Endothelial cell of hepatic sinusoid (primary cell): ENCODE measurements around the gene ELF1.

Experiments
- in situ Hi-C: cut with HindIII; loops from 2 replicates; pipeline ENCODE4 v1.10.0; 2017; ENCODE audit warnings: low sequenced_read_pairs

Gene ELF1

GRCh38 chr13:41019011-41019487, at the start of gene ELF1:
TSS of gene ELF1 (minus strand) at chr13:41019316. CDS start at chr13:40982054, 37,262 bp downstream.
- in situ Hi-C loops, result no loop called here

- in situ Hi-C loops, result no loop called here
Observed at GRCh38 chr13:41065078-41065477, 46.0 kb upstream of the ELF1 start.

- in situ Hi-C loops, result no loop called here
Observed at GRCh38 chr13:41064493-41064892, 45.4 kb upstream of the ELF1 start.

DNA sequence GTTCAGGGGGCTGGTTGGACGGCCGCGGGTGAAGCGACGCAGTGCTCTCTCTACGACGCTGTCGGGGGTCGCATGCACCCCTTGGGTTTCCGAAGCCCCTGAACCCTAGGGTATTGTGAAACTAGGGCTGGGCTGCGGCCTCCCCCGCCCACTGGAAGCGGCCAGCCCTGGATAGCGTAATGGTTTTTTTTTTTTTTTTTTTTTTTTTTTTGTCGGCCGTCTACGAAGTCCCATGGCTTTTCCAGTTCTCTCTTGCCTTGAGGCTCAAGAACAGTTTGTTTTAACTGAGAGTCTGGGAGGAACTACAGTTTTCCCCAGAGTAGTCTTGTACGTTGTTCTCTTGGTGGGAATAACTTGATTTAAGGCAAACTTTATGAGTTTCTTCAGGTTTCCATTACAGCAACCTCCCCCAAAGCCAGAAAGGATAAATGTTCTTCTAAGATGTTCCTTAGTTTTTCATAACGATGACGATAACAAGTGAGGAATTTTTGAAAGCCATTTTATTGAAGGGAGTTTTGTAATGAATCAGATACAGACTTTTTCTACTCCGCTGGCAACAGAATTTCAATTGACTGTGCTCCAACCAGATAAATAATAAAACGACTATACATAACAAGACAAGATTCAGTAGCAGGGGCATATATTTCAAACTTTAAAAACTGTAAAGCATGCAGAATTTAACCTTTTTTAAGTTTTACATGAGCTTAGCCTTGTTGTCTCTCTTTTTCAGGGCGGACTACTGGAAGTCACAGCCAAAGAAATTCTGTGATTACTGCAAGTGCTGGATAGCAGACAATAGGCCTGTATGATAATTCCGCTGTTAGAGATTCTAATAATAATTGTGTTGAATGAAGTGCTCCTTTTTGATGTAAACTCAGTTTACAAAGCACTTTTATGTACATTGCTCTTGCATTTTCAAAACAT, 43.1 kb upstream of the ELF1 start:
- in situ Hi-C loops, result no loop called here

GRCh38 chr13:41061075-41061913, 42.2 kb upstream of the ELF1 start, which contains the start of gene WBP4:
TSS of gene WBP4 (plus strand) at chr13:41061509. CDS start at chr13:41061674, 165 bp downstream.
- in situ Hi-C loops, result no loop called here

- in situ Hi-C loops, result no loop called here
Observed at GRCh38 chr13:41060724-41061074, 41.6 kb upstream of the ELF1 start.

- in situ Hi-C loops, result no loop called here
Observed at GRCh38 chr13:41060082-41060723, 41.1 kb upstream of the ELF1 start.

DNA sequence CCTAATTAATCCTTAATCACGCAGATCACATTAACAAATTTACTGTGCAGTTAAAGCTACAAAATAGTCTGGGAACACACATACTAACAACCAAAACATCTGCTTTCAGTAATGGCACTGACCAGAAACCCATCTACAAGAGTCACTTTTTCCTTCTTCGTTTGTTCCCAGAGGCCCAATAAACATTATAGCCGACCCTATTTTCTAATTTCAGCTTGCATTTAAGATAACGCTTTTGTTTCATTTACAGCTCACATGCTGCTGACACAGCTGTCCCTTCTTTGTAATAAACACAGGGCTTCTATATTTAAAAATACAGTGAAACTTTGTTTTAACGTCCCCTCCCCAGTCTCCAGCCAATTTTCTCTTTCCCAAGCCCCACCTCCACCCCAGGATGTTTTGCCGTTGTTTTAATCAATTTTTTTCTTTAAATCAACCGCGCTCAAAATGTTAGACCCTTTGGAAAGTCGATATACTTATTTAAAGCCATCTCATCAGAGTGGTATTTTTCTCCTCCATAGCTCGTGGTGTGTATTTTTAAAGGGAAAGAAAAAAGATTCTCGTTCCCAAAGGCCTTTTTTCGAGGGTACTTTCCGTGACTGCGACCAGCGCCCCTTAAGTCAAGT, 40.5 kb upstream of the ELF1 start:
- in situ Hi-C loops, result no loop called here

DNA sequence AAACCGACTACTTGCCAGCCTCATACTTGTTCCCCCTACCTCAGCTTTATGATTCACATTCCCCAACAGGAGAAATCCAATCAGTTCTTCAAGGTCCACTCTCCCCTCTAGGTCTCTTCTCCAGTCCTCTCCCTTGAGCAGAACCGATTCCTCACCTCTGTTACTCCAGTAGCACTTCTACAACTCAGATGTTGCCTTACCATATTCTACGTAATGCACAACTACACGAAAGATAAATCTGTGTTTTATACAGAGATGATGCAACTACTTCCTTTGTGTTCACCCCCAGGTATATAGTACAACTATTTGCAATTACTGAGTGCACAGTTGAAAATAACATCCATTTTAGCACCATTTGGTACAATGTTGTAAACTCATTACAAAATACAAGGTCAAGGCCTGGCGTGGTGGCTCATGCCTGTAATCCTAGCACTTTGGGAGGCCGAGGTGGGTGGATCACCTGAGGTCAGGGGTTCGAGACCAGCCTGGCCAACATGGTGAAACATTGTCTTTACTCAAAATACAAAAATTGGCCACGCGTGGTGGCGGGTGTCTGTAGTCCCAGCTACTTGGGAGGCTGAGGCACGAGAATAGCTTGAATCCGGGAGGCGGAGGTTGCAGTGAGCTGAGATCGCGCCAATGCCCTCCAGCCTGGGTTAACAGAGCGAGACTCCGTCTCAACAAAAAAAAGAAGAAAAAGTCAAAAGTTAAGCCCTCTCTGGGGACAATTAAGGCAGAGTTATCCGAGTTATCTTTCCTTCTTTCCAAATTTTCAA, 39.4 kb upstream of the ELF1 start:
- in situ Hi-C loops, result no loop called here

- in situ Hi-C loops, result no loop called here
Observed at GRCh38 chr13:41056826-41057711, 38.0 kb upstream of the ELF1 start.

DNA sequence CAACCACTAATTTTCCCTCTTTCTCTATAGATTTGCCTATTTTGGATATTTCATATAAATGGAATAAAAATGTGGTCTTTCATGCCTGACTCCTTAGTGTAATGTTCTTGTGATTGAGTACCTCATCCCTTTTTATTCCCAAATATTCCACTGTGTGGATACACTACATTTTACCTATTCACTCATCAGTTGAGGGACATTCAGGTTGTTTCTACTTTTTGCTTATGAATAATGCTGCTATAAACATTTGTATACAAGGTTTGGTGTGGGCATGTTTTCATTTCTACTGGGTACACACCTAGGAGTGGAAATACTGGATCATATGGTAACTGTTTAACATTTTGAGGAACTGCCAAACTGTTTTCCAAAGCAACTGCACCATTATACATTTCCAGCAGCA, 37.1 kb upstream of the ELF1 start:
- in situ Hi-C loops, result no loop called here

DNA sequence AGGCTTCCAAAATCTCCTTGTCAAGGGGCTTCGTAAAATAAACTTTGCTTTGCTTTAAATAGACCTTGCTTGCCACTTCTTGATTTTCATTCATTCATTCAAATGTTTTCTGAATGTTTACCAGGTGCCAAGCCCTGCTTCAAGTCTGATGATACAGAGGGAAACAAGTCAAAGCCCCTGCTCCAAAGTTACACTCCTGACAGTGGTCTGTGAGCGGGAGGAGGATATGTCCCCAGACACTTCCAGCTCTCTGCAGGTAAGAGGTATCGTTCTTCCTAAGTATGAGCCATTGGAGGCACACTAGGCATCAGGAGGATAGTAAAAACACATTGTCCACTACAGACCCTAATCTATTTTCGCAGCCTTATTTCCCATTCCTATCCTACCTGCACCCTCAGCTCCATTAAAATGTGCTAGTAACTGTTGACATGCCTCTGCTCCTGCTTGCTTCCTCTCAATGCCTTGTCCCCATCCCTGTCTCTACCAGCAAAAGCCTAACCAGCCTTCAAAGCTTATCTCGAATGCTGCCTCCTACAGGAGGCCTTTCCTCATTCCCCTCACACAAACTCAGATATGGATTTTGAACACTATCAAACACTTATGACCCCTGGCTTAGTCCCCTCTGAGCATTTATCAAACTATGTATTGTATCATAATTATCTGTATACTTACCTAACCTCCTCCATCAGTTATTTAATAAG, 36.0 kb upstream of the ELF1 start:
- in situ Hi-C loops, result no loop called here

- in situ Hi-C loops, result no loop called here
Observed at GRCh38 chr13:41054212-41054877, 35.2 kb upstream of the ELF1 start.

DNA sequence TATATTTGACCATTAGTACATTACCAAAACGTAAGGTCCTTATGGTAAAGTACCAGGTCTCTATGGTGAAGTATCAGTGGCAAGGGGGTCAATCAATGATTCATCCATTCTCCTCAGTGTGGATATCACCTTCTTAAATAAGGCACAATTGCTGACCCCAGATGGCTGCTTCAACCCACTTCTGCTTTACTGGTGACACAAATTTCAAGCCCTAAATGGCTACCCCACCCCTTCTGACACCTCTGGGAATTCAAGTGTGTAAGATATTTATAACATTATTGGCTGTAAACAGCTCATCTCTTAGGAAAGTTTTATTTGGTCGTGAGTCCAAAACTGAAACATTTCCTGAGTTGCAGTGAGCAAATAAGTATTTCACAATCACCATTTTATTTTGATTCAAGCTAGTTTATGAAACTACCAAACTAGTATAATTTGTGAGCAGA, 34.3 kb upstream of the ELF1 start:
- in situ Hi-C loops, result no loop called here

DNA sequence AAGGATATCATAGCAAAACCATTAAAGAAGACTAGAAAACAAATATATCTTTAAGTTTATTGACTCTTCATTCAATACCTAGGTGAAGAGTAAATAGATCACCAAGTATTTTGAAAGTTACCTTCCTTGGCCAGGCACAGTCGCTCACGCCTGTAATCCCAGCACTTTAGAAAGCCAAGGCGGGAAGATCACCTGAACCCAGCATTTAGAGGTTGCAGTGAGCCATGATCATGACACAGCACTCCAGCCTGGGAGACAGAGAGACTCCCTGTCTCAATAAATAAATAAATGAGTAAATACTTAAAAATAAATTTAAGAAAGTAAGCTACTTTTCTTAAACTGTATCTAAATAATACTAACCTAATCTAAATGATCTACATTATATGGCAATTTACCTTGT, 33.3 kb upstream of the ELF1 start:
- in situ Hi-C loops, result no loop called here

- in situ Hi-C loops, result no loop called here
Observed at GRCh38 chr13:41049480-41050440, 30.6 kb upstream of the ELF1 start.

DNA sequence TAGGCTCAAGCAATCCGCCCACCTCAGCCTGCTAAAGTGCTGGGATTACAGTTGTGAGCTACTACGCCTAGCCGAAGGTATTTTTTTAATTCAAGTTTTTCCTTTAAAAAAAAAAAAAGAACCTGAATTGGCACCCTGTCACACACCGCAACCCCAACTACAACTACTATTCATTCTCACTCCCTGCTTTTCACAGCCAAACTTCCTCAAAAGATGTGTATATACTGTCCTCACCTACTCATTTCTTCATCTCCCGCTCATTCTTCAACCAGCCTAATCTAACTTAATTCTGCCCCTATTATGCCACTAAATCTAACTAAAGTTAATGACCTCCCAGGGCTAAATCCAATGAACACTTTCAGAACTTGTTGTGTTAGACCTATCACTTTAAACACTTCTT, 29.5 kb upstream of the ELF1 start:
- in situ Hi-C loops, result no loop called here
